ENCODE measurements around the gene PAPPA. TPM values are rescaled to one million over a fixed set of nuclear protein-coding genes. Genes with fewer than 3 reads are reported as not detected.

Gene PAPPA
- total RNA-seq, 3 donors from 2014 or later (not counting 1 experiment from before 2014, with no cell fraction given), result not detected

- WGBS (ENCODE audit: insufficient coverage), result 95% methylated on average over 6 of the region's 6 CpGs
- Mint-ChIP-seq H3K9me3 (peaks cover 3 to 16% of the 10 kb centered on the region in 2 donors), H3K27me3 (ENCODE audit: low read depth in 2 of 2) (no peaks in the 10 kb centered on the region), H3K4me3 (no peak overlapping the region), H3K27ac (no peak overlapping the region), H3K36me3 (no peaks in the 10 kb centered on the region), H3K4me1 (no peaks in the 10 kb centered on the region)
- Histone ChIP-seq H3K4me1 (ENCODE audit: control insufficient read depth, insufficient read depth, low read length) (no peaks in the 10 kb centered on the region), H3K4me3 (ENCODE audit: low read length) (no peak overlapping the region), H3K36me3 (ENCODE audit: control insufficient read depth, insufficient read depth, low read length) (no peaks in the 10 kb centered on the region), H3K27ac (ENCODE audit: low read length) (no peak overlapping the region), H3K27me3 (ENCODE audit: control insufficient read depth, insufficient read depth, low read length) (no peaks in the 10 kb centered on the region), H3K9me3 (ENCODE audit: control insufficient read depth, insufficient read depth, low read length) (no peaks in the 10 kb centered on the region)
- intact Hi-C loops (cut with micrococcal nuclease), result no loop called here
- no peak for TF ChIP-seq CTCF (IDR thresholded peaks at IDR 0.05)
- no peak for ATAC-seq
- DNase-seq, result no peak
Observed at GRCh38 chr9:116394070-116394469, 240.5 kb downstream of the PAPPA start.

GRCh38 chr9:116394894-116395698 lies 241.5 kb downstream of the PAPPA start:
- H3K36me3 Mint-ChIP-seq, result no peaks in the 10 kb centered on the region
- H3K4me3 Mint-ChIP-seq, result no peak overlapping the region
- ATAC-seq (no peak), DNase-seq (no peak)
- H3K9me3 Mint-ChIP-seq, result peaks cover 5 to 17% of the 10 kb centered on the region in 2 donors
- H3K36me3 ChIP-seq (ENCODE audit: control insufficient read depth, insufficient read depth, low read length), result no peaks in the 10 kb centered on the region
- TF ChIP-seq CTCF (IDR thresholded peaks at IDR 0.05), result no peak
- H3K4me1 ChIP-seq (ENCODE audit: control insufficient read depth, insufficient read depth, low read length), result no peaks in the 10 kb centered on the region
- H3K27me3 ChIP-seq (ENCODE audit: control insufficient read depth, insufficient read depth, low read length), result no peaks in the 10 kb centered on the region
- no peaks in the 10 kb centered on the region for H3K9me3 ChIP-seq (ENCODE audit: control insufficient read depth, insufficient read depth, low read length)
- intact Hi-C loops (cut with micrococcal nuclease), result no loop called here
- no peaks in the 10 kb centered on the region for H3K27me3 Mint-ChIP-seq (ENCODE audit: low read depth in 2 of 2)
- WGBS (ENCODE audit: insufficient coverage), result 84% methylated on average over 5 of the region's 5 CpGs
- no peak overlapping the region for H3K27ac ChIP-seq (ENCODE audit: low read length)
- H3K4me1 Mint-ChIP-seq, result no peaks in the 10 kb centered on the region
- H3K4me3 ChIP-seq (ENCODE audit: low read length), result no peak overlapping the region
- H3K27ac Mint-ChIP-seq, result no peak overlapping the region

GRCh38 chr9:116395699-116396037 lies 242.1 kb downstream of the PAPPA start:
- ATAC-seq, result no peak
- 96% methylated on average over 2 of the region's 3 CpGs for WGBS (ENCODE audit: insufficient coverage)
- no peak overlapping the region for H3K4me3 ChIP-seq (ENCODE audit: low read length)
- H3K27me3 Mint-ChIP-seq (ENCODE audit: low read depth in 2 of 2), result no peaks in the 10 kb centered on the region
- no peaks in the 10 kb centered on the region for H3K36me3 Mint-ChIP-seq
- no peak for TF ChIP-seq CTCF (IDR thresholded peaks at IDR 0.05)
- no peak overlapping the region for H3K27ac Mint-ChIP-seq
- H3K36me3 ChIP-seq (ENCODE audit: control insufficient read depth, insufficient read depth, low read length), result no peaks in the 10 kb centered on the region
- H3K4me1 ChIP-seq (ENCODE audit: control insufficient read depth, insufficient read depth, low read length), result no peaks in the 10 kb centered on the region
- intact Hi-C loops (cut with micrococcal nuclease), result no loop called here
- H3K27ac ChIP-seq (ENCODE audit: low read length), result no peak overlapping the region
- DNase-seq, result no peak
- no peaks in the 10 kb centered on the region for H3K27me3 ChIP-seq (ENCODE audit: control insufficient read depth, insufficient read depth, low read length)
- H3K4me1 Mint-ChIP-seq, result no peaks in the 10 kb centered on the region
- H3K9me3 ChIP-seq (ENCODE audit: control insufficient read depth, insufficient read depth, low read length), result no peaks in the 10 kb centered on the region
- no peak overlapping the region for H3K4me3 Mint-ChIP-seq
- H3K9me3 Mint-ChIP-seq, result peaks cover 5 to 16% of the 10 kb centered on the region in 2 donors

GRCh38 chr9:116403171-116403570 lies 249.6 kb downstream of the PAPPA start:
- Mint-ChIP-seq H3K4me1 (no peaks in the 10 kb centered on the region), H3K36me3 (no peaks in the 10 kb centered on the region), H3K4me3 (no peak overlapping the region), H3K9me3 (peaks cover 4 to 10% of the 10 kb centered on the region in 2 donors), H3K27me3 (ENCODE audit: low read depth in 2 of 2) (no peaks in the 10 kb centered on the region), H3K27ac (no peak overlapping the region)
- H3K9me3 ChIP-seq (ENCODE audit: control insufficient read depth, insufficient read depth, low read length), result no peaks in the 10 kb centered on the region
- intact Hi-C loops (cut with micrococcal nuclease), result no loop called here
- TF ChIP-seq CTCF (IDR thresholded peaks at IDR 0.05), result no peak
- ATAC-seq (no peak), DNase-seq (no peak)
- H3K36me3 ChIP-seq (ENCODE audit: control insufficient read depth, insufficient read depth, low read length), result no peaks in the 10 kb centered on the region
- H3K27ac ChIP-seq (ENCODE audit: low read length), result no peak overlapping the region
- no peak overlapping the region for H3K4me3 ChIP-seq (ENCODE audit: low read length)
- H3K4me1 ChIP-seq (ENCODE audit: control insufficient read depth, insufficient read depth, low read length), result no peaks in the 10 kb centered on the region
- H3K27me3 ChIP-seq (ENCODE audit: control insufficient read depth, insufficient read depth, low read length), result no peaks in the 10 kb centered on the region
